ENCODE measurements around the gene SSR3. TPM values are rescaled to one million over a fixed set of nuclear protein-coding genes. Genes with fewer than 3 reads are reported as not detected.
A peak's percentile ranks its signal among the peaks of the same experiment; 100 is the strongest.

Gene SSR3
- total RNA-seq, 1 donor from 2014 or later = 377 TPM

DNA sequence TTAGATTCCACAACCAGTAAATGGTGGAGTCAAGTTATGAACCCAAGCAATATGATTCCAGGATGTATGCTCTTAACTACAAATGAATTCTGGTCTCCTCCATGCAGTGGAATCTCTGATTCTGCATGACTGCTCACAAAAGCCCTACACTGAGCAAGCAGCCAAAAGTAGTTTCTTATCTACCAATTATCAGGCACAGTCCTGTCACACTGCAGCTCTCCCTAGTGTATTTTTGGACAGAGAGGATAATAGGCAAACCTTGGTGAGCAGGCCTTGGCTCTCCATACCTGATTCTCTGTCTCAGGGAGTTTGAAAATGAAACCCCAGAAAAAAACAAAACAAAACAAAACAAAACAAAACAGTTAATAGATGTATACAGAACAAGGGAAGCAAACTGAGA is 3.5 kb upstream of the SSR3 start:
- Mint-ChIP-seq H3K27ac (ENCODE audit: unreplicated experiment) (no peak overlapping the region), H3K9me3 (ENCODE audit: low read depth) (no peaks in the 10 kb centered on the region), H3K4me1 (ENCODE audit: low read depth) (peaks cover 8% of the 10 kb centered on the region), H3K36me3 (ENCODE audit: low read depth) (no peaks in the 10 kb centered on the region), H3K4me3 (ENCODE audit: unreplicated experiment) (no peak overlapping the region), H3K27me3 (ENCODE audit: low read depth) (no peaks in the 10 kb centered on the region)
- TF ChIP-seq, protein P1, sequence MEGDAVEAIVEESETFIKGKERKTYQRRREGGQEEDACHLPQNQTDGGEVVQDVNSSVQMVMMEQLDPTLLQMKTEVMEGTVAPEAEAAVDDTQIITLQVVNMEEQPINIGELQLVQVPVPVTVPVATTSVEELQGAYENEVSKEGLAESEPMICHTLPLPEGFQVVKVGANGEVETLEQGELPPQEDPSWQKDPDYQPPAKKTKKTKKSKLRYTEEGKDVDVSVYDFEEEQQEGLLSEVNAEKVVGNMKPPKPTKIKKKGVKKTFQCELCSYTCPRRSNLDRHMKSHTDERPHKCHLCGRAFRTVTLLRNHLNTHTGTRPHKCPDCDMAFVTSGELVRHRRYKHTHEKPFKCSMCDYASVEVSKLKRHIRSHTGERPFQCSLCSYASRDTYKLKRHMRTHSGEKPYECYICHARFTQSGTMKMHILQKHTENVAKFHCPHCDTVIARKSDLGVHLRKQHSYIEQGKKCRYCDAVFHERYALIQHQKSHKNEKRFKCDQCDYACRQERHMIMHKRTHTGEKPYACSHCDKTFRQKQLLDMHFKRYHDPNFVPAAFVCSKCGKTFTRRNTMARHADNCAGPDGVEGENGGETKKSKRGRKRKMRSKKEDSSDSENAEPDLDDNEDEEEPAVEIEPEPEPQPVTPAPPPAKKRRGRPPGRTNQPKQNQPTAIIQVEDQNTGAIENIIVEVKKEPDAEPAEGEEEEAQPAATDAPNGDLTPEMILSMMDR (IDR thresholded peaks at IDR 0.05) = no peak
- DNase-seq (ENCODE audit: low spot score) = no peak

- no peaks in the 10 kb centered on the region for H3K9me3 Mint-ChIP-seq (ENCODE audit: low read depth)
- H3K4me1 Mint-ChIP-seq (ENCODE audit: low read depth) = peaks cover 47% of the 10 kb centered on the region
- peak overlapping the region; percentile 96 for H3K4me3 Mint-ChIP-seq (ENCODE audit: unreplicated experiment)
- no peak for DNase-seq (ENCODE audit: low spot score)
- peak overlapping the region; percentile 99 for H3K27ac Mint-ChIP-seq (ENCODE audit: unreplicated experiment)
- H3K27me3 Mint-ChIP-seq (ENCODE audit: low read depth) = no peaks in the 10 kb centered on the region
- peaks cover 21% of the 10 kb centered on the region for H3K36me3 Mint-ChIP-seq (ENCODE audit: low read depth)
- TF ChIP-seq, protein P1 (IDR thresholded peaks at IDR 0.05) = no peak
These were observed 439 bp downstream of the SSR3 start for GRCh38 chr3:156554515-156554841.

- DNase-seq (ENCODE audit: low spot score) = no peak
These were observed 1.1 kb downstream of the SSR3 start for GRCh38 chr3:156553705-156554356.

GRCh38 chr3:156552973-156553372 is 1.9 kb downstream of the SSR3 start:
- Mint-ChIP-seq H3K27me3 (ENCODE audit: low read depth) (no peaks in the 10 kb centered on the region), H3K4me1 (ENCODE audit: low read depth) (peaks cover 61% of the 10 kb centered on the region), H3K36me3 (ENCODE audit: low read depth) (peaks cover 26% of the 10 kb centered on the region), H3K9me3 (ENCODE audit: low read depth) (no peaks in the 10 kb centered on the region), H3K27ac (ENCODE audit: unreplicated experiment) (peak overlapping the region; percentile 99), H3K4me3 (ENCODE audit: unreplicated experiment) (peak overlapping the region; percentile 96)
- TF ChIP-seq, protein P1 (IDR thresholded peaks at IDR 0.05) = no peak
- no peak for DNase-seq (ENCODE audit: low spot score)

More at GRCh38 chr3:156553705-156554356, 1.1 kb downstream of the SSR3 start:
- H3K4me3 Mint-ChIP-seq (ENCODE audit: unreplicated experiment) = peak overlapping the region; percentile 96
- H3K27ac Mint-ChIP-seq (ENCODE audit: unreplicated experiment) = peak overlapping the region; percentile 99
- peaks cover 53% of the 10 kb centered on the region for H3K4me1 Mint-ChIP-seq (ENCODE audit: low read depth)
- H3K9me3 Mint-ChIP-seq (ENCODE audit: low read depth) = no peaks in the 10 kb centered on the region
- H3K27me3 Mint-ChIP-seq (ENCODE audit: low read depth) = no peaks in the 10 kb centered on the region
- H3K36me3 Mint-ChIP-seq (ENCODE audit: low read depth) = peaks cover 23% of the 10 kb centered on the region
- TF ChIP-seq, protein P1 (IDR thresholded peaks at IDR 0.05) = no peak

DNA sequence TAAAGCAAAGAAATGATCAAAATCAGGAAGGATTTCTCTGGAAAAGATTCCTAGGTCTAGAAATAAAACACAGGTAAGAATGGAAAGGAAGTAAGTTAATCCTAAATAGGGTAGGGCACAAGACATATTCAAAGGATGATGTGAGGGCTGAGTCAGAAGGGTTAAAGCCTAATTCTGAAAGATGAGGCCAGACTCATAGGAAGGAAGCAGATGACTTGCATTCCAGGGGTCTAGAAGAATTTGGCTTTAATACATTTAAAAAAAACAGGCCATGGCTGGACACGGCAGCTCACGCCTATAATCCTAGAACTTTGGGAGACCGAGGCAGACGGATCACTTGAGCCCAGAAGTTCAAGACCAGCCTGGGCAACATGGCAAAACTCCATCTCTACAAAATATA is 3.2 kb downstream of the SSR3 start:
- Mint-ChIP-seq H3K4me1 (ENCODE audit: low read depth) (peaks cover 73% of the 10 kb centered on the region), H3K9me3 (ENCODE audit: low read depth) (no peaks in the 10 kb centered on the region), H3K27ac (ENCODE audit: unreplicated experiment) (peak overlapping the region; percentile 99), H3K4me3 (ENCODE audit: unreplicated experiment) (peak overlapping the region; percentile 96), H3K36me3 (ENCODE audit: low read depth) (peaks cover 35% of the 10 kb centered on the region), H3K27me3 (ENCODE audit: low read depth) (no peaks in the 10 kb centered on the region)
- TF ChIP-seq, protein P1 (IDR thresholded peaks at IDR 0.05) = no peak
- DNase-seq (ENCODE audit: low spot score) = no peak

Data from chondrocyte (in vitro differentiated cells).